Endothelial cell of umbilical vein (primary cell): ENCODE results near the gene PIK3C3. TPM values are rescaled to one million over a fixed set of nuclear protein-coding genes. Genes with fewer than 3 reads are reported as not detected.

ENCODE experiments used
- BruUV-seq: library from RNA; stranded (reverse); fragments of 400-500 nt; replicated peaks from 2 replicates; lab custom pipeline; 2021; lab: Mats Ljungman, UMichigan
- CTCF ChIA-PET: fragments of 300-600, 350-600 bp; sonication (Branson Sonifier 250); formaldehyde crosslinking; loops from one replicate; lab custom pipeline; 2021; ENCODE audit warnings: antibody characterized with exemption, inconsistent platforms; lab: Charles Lee
- POLR2A ChIA-PET: fragments of 300-600, 350-600 bp; sonication (Branson Sonifier 250); formaldehyde crosslinking; loops from one replicate; lab custom pipeline; 2021; ENCODE audit warnings: antibody characterized with exemption, inconsistent platforms; lab: Charles Lee
- DNase-seq: peaks from one replicate; pipeline ENCODE4 v3.0.0-alpha.2; 2011; ENCODE audit warnings: low read depth, low spot score
- FAIRE-seq: peaks from 2 replicates; lab custom pipeline; 2011; peaks lifted over from hg19 to GRCh38; lab: Jason Lieb, UNC
- H2AFZ ChIP-seq: 2 replicates; pipeline ENCODE4 v1.6.0; 2012; ENCODE audit warnings: low read depth, low read length, control low read depth, inconsistent platforms
- H3K27ac ChIP-seq: 2 replicates; pipeline ENCODE4 v1.5.1; 2011; ENCODE audit warnings: low read depth, mild to moderate bottlenecking, control low read depth, low read length, moderate library complexity; ENCODE audit not compliant: insufficient read depth
- H3K27me3 ChIP-seq, 2 experiments: 2 replicates each; pipeline versions ENCODE4 v1.6.0 to v1.6.1; 2011; ENCODE audit warnings: low read length in 2 of 2, mixed read lengths in 1 of 2; ENCODE audit not compliant: control insufficient read depth in 2 of 2, insufficient read depth in 2 of 2
- H3K36me3 ChIP-seq, 2 experiments: 2 replicates in 1 of 2; 3 replicates in 1 of 2; pipeline ENCODE4 v1.5.1; 2011; ENCODE audit warnings: low read length in 2 of 2, mild to moderate bottlenecking in 1 of 2, moderate library complexity in 1 of 2; ENCODE audit not compliant: control insufficient read depth in 2 of 2, insufficient read depth in 2 of 2; ENCODE audit errors: extremely low read depth in 1 of 2
- H3K4me1 ChIP-seq: 3 replicates; pipeline ENCODE4 v1.5.1; 2011; ENCODE audit warnings: mild to moderate bottlenecking, low read length; ENCODE audit not compliant: control insufficient read depth, insufficient read depth; ENCODE audit errors: extremely low read depth
- H3K4me2 ChIP-seq: 2 replicates; pipeline ENCODE4 v1.6.1; 2011; ENCODE audit warnings: low read length, control low read depth, mixed read lengths; ENCODE audit not compliant: insufficient read depth
- H3K4me3 ChIP-seq, 3 experiments: fragments of 200-600 bp in 1 of 3; sonication (generic), shearing (Covaris generic) in 1 of 3; replicated peaks in 1 of 3; 2 replicates each; pipeline ENCODE4 v1.5.1; 2011 to 2016; ENCODE audit warnings: control low read depth in 3 of 3, low read length in 3 of 3, mild to moderate bottlenecking in 2 of 3, inconsistent platforms in 1 of 3, low read depth in 1 of 3, moderate library complexity in 1 of 3; ENCODE audit not compliant: insufficient read depth in 1 of 3
- H3K79me2 ChIP-seq: 2 replicates; pipeline ENCODE4 v1.6.0; 2012; ENCODE audit warnings: low read length, inconsistent platforms; ENCODE audit not compliant: control insufficient read depth, insufficient read depth
- H3K9ac ChIP-seq: replicated peaks from 2 replicates; pipeline ENCODE3; 2011; ENCODE audit warnings: low read length, control low read depth; ENCODE audit not compliant: insufficient read depth; ENCODE audit errors: extremely low read depth
- H3K9me1 ChIP-seq: replicated peaks from 3 replicates; pipeline ENCODE4 v1.6.0; 2011; ENCODE audit warnings: mild to moderate bottlenecking, low read length; ENCODE audit not compliant: control insufficient read depth, insufficient read depth; ENCODE audit errors: extremely low read depth
- H3K9me3 ChIP-seq: replicated peaks from 2 replicates; pipeline ENCODE4 v1.5.1; 2012; ENCODE audit warnings: low read length, inconsistent platforms; ENCODE audit not compliant: control insufficient read depth, insufficient read depth
- H4K20me1 ChIP-seq: replicated peaks from 2 replicates; pipeline ENCODE3; 2011; ENCODE audit warnings: mild to moderate bottlenecking, low read length; ENCODE audit not compliant: control insufficient read depth, insufficient read depth; ENCODE audit errors: extremely low read depth
- EZH2 ChIP-seq: IDR thresholded peaks from 2 replicates; pipeline ENCODE4 v1.6.1; 2012; ENCODE audit warnings: borderline replicate concordance, low read depth, mild to moderate bottlenecking, moderate library complexity, low read length, inconsistent platforms; ENCODE audit not compliant: severe bottlenecking
- FOS ChIP-seq: IDR thresholded peaks from 2 replicates; pipeline ENCODE4 v1.6.1; 2011; ENCODE audit warnings: mild to moderate bottlenecking, low read length, moderate library complexity, borderline replicate concordance; ENCODE audit not compliant: insufficient read depth
- GATA2 ChIP-seq: IDR thresholded peaks from 2 replicates; pipeline ENCODE4 v1.7.0; 2011; ENCODE audit warnings: low read depth, mild to moderate bottlenecking, moderate library complexity, mixed read lengths, low read length; ENCODE audit not compliant: insufficient read length, insufficient read depth
- JUN ChIP-seq: IDR thresholded peaks from 2 replicates; pipeline ENCODE4 v1.6.1; 2011; ENCODE audit warnings: borderline replicate concordance, low read depth; ENCODE audit not compliant: insufficient read length, insufficient read depth
- MYC ChIP-seq: IDR thresholded peaks from one replicate; pipeline ENCODE4 v1.6.1; 2011; ENCODE audit warnings: mild to moderate bottlenecking, low read depth, low read length
- POLR2A ChIP-seq: IDR thresholded peaks from 2 replicates; pipeline ENCODE4 v1.6.1; 2012; ENCODE audit warnings: low read depth, mild to moderate bottlenecking, control low read depth, low read length
- POLR2AphosphoS5 ChIP-seq: IDR thresholded peaks from 2 replicates; pipeline ENCODE4 v1.6.1; 2012; ENCODE audit warnings: low read depth, mild to moderate bottlenecking, control low read depth, low read length, moderate library complexity; ENCODE audit not compliant: insufficient read depth
- dilution Hi-C: fragments of 300-500 bp; cut with MboI; formaldehyde crosslinking; loops from one replicate; pipeline ENCODE4 v1.15.0; 2019; ENCODE audit warnings: low sequenced_read_pairs; ENCODE audit not compliant: extremely low pct_ligation_motif_present
- intact Hi-C: fragments of 100-400 bp; cut with micrococcal nuclease; formaldehyde crosslinking; loops from one replicate; pipeline ENCODE4 v1.10.0; 2022
- polyA plus RNA-seq, 4 experiments: library from polyadenylated mRNA; depleted of rRNA in 3 of 4; stranded (reverse) in 3 of 4; unstranded in 1 of 4; fragments of >200 nt; gene quantifications; 2 replicates each; pipeline versions ENCODE4 v1.2.1 to v1.2.3, GENCODE V29; 2011 to 2012; ENCODE audit warnings: missing spikeins in 1 of 4
- total RNA-seq: library from RNA; stranded (reverse); gene quantifications from 2 replicates; pipeline ENCODE4 v1.2.3, GENCODE V29; 2021
- TF ChIP-seq, protein P1 (sequence below): IDR thresholded peaks from 2 replicates; pipeline ENCODE4 v1.6.1; 2011; ENCODE audit not compliant: insufficient read depth, insufficient read length
- TF ChIP-seq, protein P2 (sequence below), 2 donors: IDR thresholded peaks; 1 replicate in 1 of 2; 2 replicates in 1 of 2; pipeline ENCODE4 v1.5.1; 2011; ENCODE audit warnings: low read length in 2 of 2, mild to moderate bottlenecking in 2 of 2, moderate library complexity in 2 of 2, control low read depth in 1 of 2, inconsistent platforms in 1 of 2, low read depth in 1 of 2; ENCODE audit not compliant: insufficient read depth in 1 of 2; ENCODE audit errors: extremely low read depth in 1 of 2

The PIK3C3 gene
- total and polyA plus RNA-seq, 2 donors (not counting 3 experiments of a cell fraction or from before 2014, with no cell fraction given): 19.5 to 47.3 TPM

DNA sequence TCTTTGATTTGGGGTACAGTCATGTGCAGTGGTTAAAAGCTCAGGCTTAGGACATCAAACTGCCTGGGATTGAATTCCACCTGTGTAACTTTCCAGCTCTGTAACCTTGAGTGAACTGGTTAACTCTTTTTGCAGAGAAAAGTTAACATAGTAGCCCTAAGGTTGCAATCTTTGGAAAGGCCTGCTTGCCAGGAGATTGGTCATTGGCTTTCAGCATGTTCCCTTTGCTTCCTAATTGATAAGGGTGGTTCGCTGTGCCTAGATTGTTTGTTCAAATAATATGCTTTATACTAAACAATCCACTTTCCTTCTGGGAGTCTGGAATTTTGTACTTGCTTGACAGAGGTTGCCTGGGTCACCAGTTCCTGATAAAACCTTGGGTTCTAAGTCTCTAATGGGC, 86.8 kb downstream of the PIK3C3 start:
- ChIA-PET CTCF (interaction anchor here (0.9 to 10.2 kb wide), 3 partner anchors 10 to 13 kb away, joined by 4 to 119 read pairs (median 14); no protein-coding TSS in a partner anchor), POLR2A (no interaction called here)
- H3K4me3 ChIP-seq: no peak overlapping the region
- dilution Hi-C loops (no loop called here), intact Hi-C loops (no loop called here)
- H3K27me3 ChIP-seq: no peaks in the 10 kb centered on the region
- H3K4me1 ChIP-seq: peaks cover 4% of the 10 kb centered on the region
- H3K4me2 ChIP-seq: no peak overlapping the region
- FAIRE-seq: no peak
- H3K9me1 ChIP-seq: no peaks in the 10 kb centered on the region
- no TSS peak for BruUV-seq
- TF ChIP-seq GATA2 (no peak), EZH2 (no peak), JUN (no peak), FOS (no peak), POLR2A (no peak), MYC (no peak), POLR2AphosphoS5 (no peak)
- TF ChIP-seq, protein P1, sequence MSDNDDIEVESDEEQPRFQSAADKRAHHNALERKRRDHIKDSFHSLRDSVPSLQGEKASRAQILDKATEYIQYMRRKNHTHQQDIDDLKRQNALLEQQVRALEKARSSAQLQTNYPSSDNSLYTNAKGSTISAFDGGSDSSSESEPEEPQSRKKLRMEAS: no peak
- TF ChIP-seq, protein P2, sequence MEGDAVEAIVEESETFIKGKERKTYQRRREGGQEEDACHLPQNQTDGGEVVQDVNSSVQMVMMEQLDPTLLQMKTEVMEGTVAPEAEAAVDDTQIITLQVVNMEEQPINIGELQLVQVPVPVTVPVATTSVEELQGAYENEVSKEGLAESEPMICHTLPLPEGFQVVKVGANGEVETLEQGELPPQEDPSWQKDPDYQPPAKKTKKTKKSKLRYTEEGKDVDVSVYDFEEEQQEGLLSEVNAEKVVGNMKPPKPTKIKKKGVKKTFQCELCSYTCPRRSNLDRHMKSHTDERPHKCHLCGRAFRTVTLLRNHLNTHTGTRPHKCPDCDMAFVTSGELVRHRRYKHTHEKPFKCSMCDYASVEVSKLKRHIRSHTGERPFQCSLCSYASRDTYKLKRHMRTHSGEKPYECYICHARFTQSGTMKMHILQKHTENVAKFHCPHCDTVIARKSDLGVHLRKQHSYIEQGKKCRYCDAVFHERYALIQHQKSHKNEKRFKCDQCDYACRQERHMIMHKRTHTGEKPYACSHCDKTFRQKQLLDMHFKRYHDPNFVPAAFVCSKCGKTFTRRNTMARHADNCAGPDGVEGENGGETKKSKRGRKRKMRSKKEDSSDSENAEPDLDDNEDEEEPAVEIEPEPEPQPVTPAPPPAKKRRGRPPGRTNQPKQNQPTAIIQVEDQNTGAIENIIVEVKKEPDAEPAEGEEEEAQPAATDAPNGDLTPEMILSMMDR (IDR thresholded peaks at IDR 0.05; ENCODE audit: extremely low read depth in 1 of 2, insufficient read depth in 1 of 2, low read depth in 1 of 2, low read length in 2 of 2): no peak
- no peak overlapping the region for H3K9ac ChIP-seq
- DNase-seq: no peak
- H3K79me2 ChIP-seq: no peaks in the 10 kb centered on the region
- H3K36me3 ChIP-seq: peaks cover 0 to 4% of the 10 kb centered on the region in 2 experiments
- no peaks in the 10 kb centered on the region for H4K20me1 ChIP-seq
- H2AFZ ChIP-seq: no peak overlapping the region
- H3K9me3 ChIP-seq: no peaks in the 10 kb centered on the region
- no peak overlapping the region for H3K27ac ChIP-seq
